PC-9 (cell line): Measurements from ENCODE around the gene TRIM27. TPM values are rescaled to one million over a fixed set of nuclear protein-coding genes. Genes with fewer than 3 reads are reported as not detected.

Experiments
- BruUV-seq: library from RNA; stranded (reverse); fragments of 400-500 nt; replicated peaks from 2 replicates; lab custom pipeline; 2021; lab: Mats Ljungman, UMichigan
- CTCF ChIA-PET: fragments of 300-600 bp; sonication (Branson Sonifier 250); formaldehyde crosslinking; loops from one replicate; lab custom pipeline; 2022; ENCODE audit warnings: antibody characterized with exemption; lab: Charles Lee
- POLR2A ChIA-PET: fragments of 300-600 bp; sonication (Branson Sonifier 250); formaldehyde crosslinking; loops from one replicate; lab custom pipeline; 2022; ENCODE audit warnings: antibody characterized with exemption; ENCODE audit not compliant: unreplicated experiment; lab: Charles Lee
- DNase-seq, 2 experiments: peaks; one replicate each; pipeline versions ENCODE4 v3.0.0 to v3.0.0-alpha.2; 2015 to 2022; ENCODE audit warnings: mixed read lengths in 1 of 2
- H2AFZ ChIP-seq: fragments of 200-600 bp; sonication (generic); 2 replicates; pipeline ENCODE4 v1.8.1; 2017; ENCODE audit warnings: antibody characterized with exemption
- H3F3A ChIP-seq: fragments of 200-600 bp; sonication (generic); 2 replicates; pipeline ENCODE4 v1.8.1; 2017; ENCODE audit warnings: antibody characterized with exemption, mild to moderate bottlenecking, low read depth; ENCODE audit not compliant: insufficient read depth
- H3K27ac ChIP-seq: fragments of 200-600 bp; sonication (generic); 2 replicates; pipeline ENCODE4 v1.6.1; 2016; ENCODE audit warnings: mixed run types
- H3K27me3 ChIP-seq: fragments of 200-600 bp; sonication (generic); 2 replicates; pipeline ENCODE4 v1.6.1; 2016; ENCODE audit warnings: low read depth, mixed run types; ENCODE audit not compliant: insufficient read depth
- H3K36me3 ChIP-seq: fragments of 200-600 bp; sonication (generic); 2 replicates; pipeline ENCODE4 v1.6.1; 2016; ENCODE audit warnings: low read depth, mixed run types
- H3K4me1 ChIP-seq: fragments of 200-600 bp; sonication (generic); replicated peaks from 2 replicates; pipeline ENCODE4 v1.6.1; 2016; ENCODE audit warnings: mixed run types; ENCODE audit not compliant: insufficient read depth
- H3K4me2 ChIP-seq: fragments of 200-600 bp; sonication (generic); 2 replicates; pipeline ENCODE4 v1.6.1; 2017; ENCODE audit warnings: mixed run types
- H3K4me3 ChIP-seq: fragments of 200-600 bp; sonication (generic); 2 replicates; pipeline ENCODE4 v1.6.1; 2016; ENCODE audit warnings: mixed run types
- H3K79me2 ChIP-seq: fragments of 200-600 bp; sonication (generic); 2 replicates; pipeline ENCODE4 v1.6.1; 2017; ENCODE audit warnings: low read depth, mixed run types
- H3K9me2 ChIP-seq: fragments of 200-600 bp; sonication (generic); 2 replicates; pipeline ENCODE4 v1.8.1; 2017; ENCODE audit warnings: mild to moderate bottlenecking; ENCODE audit not compliant: insufficient read depth
- H3K9me3 ChIP-seq: fragments of 200-600 bp; sonication (generic); 2 replicates; pipeline ENCODE4 v1.8.1; 2016; ENCODE audit warnings: low read depth; ENCODE audit not compliant: insufficient read depth
- H4K20me1 ChIP-seq: fragments of 200-600 bp; sonication (generic); 2 replicates; pipeline ENCODE4 v1.8.1; 2017; ENCODE audit not compliant: insufficient read depth
- EZH2 ChIP-seq: fragments of 200-600 bp; sonication (generic); IDR thresholded peaks from 2 replicates; pipeline ENCODE4 v1.8.0; 2017; ENCODE audit warnings: antibody characterized with exemption, low read depth
- intact Hi-C: fragments of 100-400 bp; cut with micrococcal nuclease; formaldehyde crosslinking; loops from one replicate; pipeline ENCODE4 v1.10.0; 2022; ENCODE audit not compliant: unreplicated experiment
- total RNA-seq: library from RNA; stranded (reverse); gene quantifications from 2 replicates; pipeline ENCODE4 v1.2.3, GENCODE V29; 2021
- TF ChIP-seq, protein P1 (sequence below): fragments of 200-600 bp; sonication (generic); conservative IDR thresholded peaks from 2 replicates; pipeline ENCODE4 v1.6.1; 2017; ENCODE audit warnings: mixed run types, antibody characterized with exemption, mild to moderate bottlenecking, moderate library complexity

Gene TRIM27
- total RNA-seq, 1 experiment from 2014 or later: 86.2 TPM

DNA sequence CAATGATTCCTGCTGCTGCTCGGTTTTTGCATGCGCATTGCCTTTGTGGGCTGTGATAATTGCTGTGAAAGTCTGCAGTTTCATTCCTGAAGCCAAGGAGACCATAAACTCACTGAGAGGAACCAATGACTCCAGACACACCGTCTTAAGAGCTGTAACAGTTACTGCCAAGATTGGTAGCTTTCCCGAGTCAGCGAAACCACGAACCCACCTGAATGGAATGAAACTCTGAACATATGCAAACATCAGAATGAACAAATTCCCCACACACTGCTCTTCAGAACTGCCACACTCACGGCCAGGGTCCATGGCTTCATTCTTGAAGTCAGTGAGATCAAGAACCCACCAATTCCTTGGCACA lies 37.7 kb downstream of the TRIM27 start:
- H3K4me3 ChIP-seq: no peak overlapping the region
- ChIA-PET POLR2A (no interaction called here), CTCF (interaction anchor here (0.5 kb wide), 1 partner anchor 482 kb away, joined by 3 read pairs; no protein-coding TSS in a partner anchor)
- intact Hi-C loops: no loop called here
- TF ChIP-seq EZH2: no peak
- TF ChIP-seq, protein P1, sequence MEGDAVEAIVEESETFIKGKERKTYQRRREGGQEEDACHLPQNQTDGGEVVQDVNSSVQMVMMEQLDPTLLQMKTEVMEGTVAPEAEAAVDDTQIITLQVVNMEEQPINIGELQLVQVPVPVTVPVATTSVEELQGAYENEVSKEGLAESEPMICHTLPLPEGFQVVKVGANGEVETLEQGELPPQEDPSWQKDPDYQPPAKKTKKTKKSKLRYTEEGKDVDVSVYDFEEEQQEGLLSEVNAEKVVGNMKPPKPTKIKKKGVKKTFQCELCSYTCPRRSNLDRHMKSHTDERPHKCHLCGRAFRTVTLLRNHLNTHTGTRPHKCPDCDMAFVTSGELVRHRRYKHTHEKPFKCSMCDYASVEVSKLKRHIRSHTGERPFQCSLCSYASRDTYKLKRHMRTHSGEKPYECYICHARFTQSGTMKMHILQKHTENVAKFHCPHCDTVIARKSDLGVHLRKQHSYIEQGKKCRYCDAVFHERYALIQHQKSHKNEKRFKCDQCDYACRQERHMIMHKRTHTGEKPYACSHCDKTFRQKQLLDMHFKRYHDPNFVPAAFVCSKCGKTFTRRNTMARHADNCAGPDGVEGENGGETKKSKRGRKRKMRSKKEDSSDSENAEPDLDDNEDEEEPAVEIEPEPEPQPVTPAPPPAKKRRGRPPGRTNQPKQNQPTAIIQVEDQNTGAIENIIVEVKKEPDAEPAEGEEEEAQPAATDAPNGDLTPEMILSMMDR: no peak
- H2AFZ ChIP-seq: no peak overlapping the region; the same call in 1 of the 2 replicates
- H3K27me3 ChIP-seq: no peaks in the 10 kb centered on the region
- no peaks in the 10 kb centered on the region for H3K79me2 ChIP-seq
- no peak for DNase-seq
- no peaks in the 10 kb centered on the region for H3K9me2 ChIP-seq
- no peaks in the 10 kb centered on the region for H3K4me1 ChIP-seq
- no peak overlapping the region for H3K4me2 ChIP-seq
- no TSS peak for BruUV-seq
- H3F3A ChIP-seq: no peaks in the 10 kb centered on the region
- no peaks in the 10 kb centered on the region for H4K20me1 ChIP-seq
- no peaks in the 10 kb centered on the region for H3K36me3 ChIP-seq
- H3K9me3 ChIP-seq: no peaks in the 10 kb centered on the region
- no peak overlapping the region for H3K27ac ChIP-seq

DNA sequence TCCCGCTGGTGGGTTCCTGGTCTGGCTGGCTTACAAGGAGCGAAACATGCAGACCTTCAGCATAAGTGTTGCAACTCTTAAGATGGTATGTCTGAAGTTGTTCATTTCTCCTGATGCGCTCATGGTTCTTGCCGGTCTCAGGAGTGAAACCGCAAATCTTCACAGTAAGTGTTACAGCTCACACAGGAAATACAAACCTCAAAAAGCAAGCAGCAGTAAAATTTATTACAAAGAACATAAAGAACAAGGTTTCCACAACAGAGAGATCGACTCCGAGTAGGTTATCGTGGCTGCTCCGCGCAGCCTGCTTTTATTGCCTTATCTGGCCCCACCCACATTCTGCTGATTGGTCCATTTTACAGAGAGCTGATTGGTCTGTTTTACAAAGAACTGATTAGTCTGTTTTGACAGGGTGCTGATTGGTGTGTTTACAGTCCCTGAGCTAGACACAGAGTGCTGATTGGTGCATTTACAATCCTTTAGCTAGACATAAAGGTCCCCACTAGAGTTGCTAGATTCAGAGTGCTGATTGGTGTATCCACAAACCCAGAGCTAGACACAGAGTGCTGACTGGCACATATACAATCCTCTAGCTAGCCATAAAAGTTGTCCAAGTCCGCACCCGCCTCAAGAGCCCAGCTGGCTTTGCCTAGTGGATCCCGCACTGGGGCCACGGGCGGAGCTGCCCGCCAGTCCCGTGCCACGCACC lies 39.2 kb downstream of the TRIM27 start:
- Histone ChIP-seq H3K4me1 (no peaks in the 10 kb centered on the region; the same call in 1 of the 2 replicates), H3K27me3 (no peaks in the 10 kb centered on the region), H3K9me2 (no peaks in the 10 kb centered on the region), H3K36me3 (no peaks in the 10 kb centered on the region), H4K20me1 (no peaks in the 10 kb centered on the region), H3K9me3 (no peaks in the 10 kb centered on the region), H3F3A (no peaks in the 10 kb centered on the region), H3K4me2 (no peak overlapping the region), H2AFZ (no peak overlapping the region), H3K4me3 (no peak overlapping the region), H3K27ac (no peak overlapping the region), H3K79me2 (no peaks in the 10 kb centered on the region)
- intact Hi-C loops: loop anchor here (5.0 kb wide), 1 partner anchor 58 kb away; no protein-coding TSS in a partner anchor
- CTCF ChIA-PET: no interaction called here
- POLR2A ChIA-PET: no interaction called here
- no peak for DNase-seq
- no peak for TF ChIP-seq EZH2
- TF ChIP-seq, protein P1: no peak
- BruUV-seq: no TSS peak

DNA sequence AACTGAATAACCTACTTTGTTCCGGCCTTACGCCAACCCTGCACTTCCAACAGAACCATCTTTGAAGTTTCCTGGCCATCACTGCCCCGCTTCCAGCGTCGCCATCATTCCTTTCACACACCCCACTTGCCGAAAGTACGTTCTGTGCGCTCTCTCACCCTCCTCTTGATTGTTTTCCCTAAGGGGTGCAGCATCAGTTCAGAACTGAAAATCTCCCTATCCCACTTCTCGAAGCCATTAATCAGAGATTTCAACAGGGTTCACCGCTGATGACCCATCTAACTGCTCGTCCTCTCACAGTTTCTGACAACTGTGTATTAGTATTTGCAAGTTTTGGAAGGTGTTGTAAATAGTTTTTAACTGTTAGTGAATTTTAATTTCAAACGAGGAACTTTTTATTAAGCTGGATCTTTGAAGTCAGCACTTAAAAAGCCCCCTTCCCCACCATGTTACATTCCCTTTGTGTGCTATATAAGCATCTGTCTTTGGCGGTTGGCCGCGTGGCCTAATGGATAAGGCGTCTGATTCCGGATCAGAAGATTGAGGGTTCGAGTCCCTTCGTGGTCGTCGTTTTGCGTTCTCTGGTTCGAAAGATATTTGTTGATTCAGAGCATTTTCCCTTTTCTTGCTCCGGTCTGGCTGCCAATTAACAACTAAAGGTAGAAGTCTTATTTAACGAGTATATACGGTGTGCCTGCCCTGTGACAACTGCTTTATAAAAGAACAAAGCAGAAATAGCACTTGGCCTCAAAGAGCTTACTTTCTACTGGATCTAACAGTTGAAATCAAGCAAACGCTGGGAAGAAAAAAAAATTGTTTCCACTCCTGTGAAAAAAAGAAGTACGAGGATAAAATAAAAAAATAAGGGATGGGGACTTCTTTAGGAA lies 42.6 kb downstream of the TRIM27 start:
- no peaks in the 10 kb centered on the region for H3F3A ChIP-seq
- no peak overlapping the region for H3K27ac ChIP-seq
- intact Hi-C loops: loop anchor here (5.0 kb wide), 1 partner anchor 61 kb away; no protein-coding TSS in a partner anchor
- ChIA-PET CTCF (interaction anchor here (0.5 to 0.9 kb wide), 2 partner anchors 44 to 794 kb away, joined by 3 read pairs; no protein-coding TSS in a partner anchor), POLR2A (interaction anchor here (0.6 kb wide), 1 partner anchor 16 kb away, joined by 4 read pairs; no protein-coding TSS in a partner anchor)
- H3K36me3 ChIP-seq: no peaks in the 10 kb centered on the region
- no TSS peak for BruUV-seq
- H3K4me2 ChIP-seq: peak overlapping the region; percentile 63
- TF ChIP-seq EZH2: no peak
- TF ChIP-seq, protein P1: no peak
- H2AFZ ChIP-seq: peak overlapping the region; percentile 80
- no peaks in the 10 kb centered on the region; the same call in 1 of the 2 replicates for H3K4me1 ChIP-seq
- H3K27me3 ChIP-seq: no peaks in the 10 kb centered on the region
- H3K4me3 ChIP-seq: peak overlapping the region; percentile 53
- H3K9me3 ChIP-seq: no peaks in the 10 kb centered on the region
- H4K20me1 ChIP-seq: no peaks in the 10 kb centered on the region
- H3K79me2 ChIP-seq: no peaks in the 10 kb centered on the region
- H3K9me2 ChIP-seq: no peaks in the 10 kb centered on the region
- peak; percentile 60 to 72 for DNase-seq
